ENCODE results near the gene SH3RF2.

SH3RF2 gene

DNA sequence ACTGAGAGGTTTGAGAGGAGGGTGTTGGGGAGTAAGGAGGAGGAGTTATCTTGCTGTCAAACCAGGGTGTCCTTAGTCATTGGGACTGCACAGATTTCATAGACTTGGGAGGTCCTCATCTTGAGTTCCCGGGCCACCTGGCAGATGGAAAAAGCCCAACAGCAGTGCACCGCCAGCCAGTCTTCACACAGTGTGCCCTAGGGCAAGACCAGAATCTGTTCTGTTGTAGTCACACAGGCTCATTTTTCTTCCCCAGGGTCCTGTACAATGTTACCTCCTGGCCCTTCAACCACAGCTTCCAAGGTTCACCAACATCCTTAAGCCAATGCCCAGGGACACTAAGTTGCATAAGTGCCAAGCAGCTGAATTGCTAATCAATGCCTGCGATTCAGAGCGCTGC, 148.0 kb downstream of the SH3RF2 start:
- H3K36me3 ChIP-seq (ENCODE audit: insufficient read depth, low read length), result no peaks in the 10 kb centered on the region
- H3K9ac ChIP-seq (ENCODE audit: low read length), result no peak overlapping the region
- no peaks in the 10 kb centered on the region for H4K20me1 ChIP-seq (ENCODE audit: insufficient read depth, low read length)
- no peaks in the 10 kb centered on the region for H3K9me2 ChIP-seq (ENCODE audit: low read depth, low read length)
- no peak overlapping the region for H3K4me2 ChIP-seq (ENCODE audit: low read length)
- H3K4me3 ChIP-seq (ENCODE audit: low read depth, low read length, poor library complexity, severe bottlenecking), result no peak overlapping the region
- TF ChIP-seq, protein P1, sequence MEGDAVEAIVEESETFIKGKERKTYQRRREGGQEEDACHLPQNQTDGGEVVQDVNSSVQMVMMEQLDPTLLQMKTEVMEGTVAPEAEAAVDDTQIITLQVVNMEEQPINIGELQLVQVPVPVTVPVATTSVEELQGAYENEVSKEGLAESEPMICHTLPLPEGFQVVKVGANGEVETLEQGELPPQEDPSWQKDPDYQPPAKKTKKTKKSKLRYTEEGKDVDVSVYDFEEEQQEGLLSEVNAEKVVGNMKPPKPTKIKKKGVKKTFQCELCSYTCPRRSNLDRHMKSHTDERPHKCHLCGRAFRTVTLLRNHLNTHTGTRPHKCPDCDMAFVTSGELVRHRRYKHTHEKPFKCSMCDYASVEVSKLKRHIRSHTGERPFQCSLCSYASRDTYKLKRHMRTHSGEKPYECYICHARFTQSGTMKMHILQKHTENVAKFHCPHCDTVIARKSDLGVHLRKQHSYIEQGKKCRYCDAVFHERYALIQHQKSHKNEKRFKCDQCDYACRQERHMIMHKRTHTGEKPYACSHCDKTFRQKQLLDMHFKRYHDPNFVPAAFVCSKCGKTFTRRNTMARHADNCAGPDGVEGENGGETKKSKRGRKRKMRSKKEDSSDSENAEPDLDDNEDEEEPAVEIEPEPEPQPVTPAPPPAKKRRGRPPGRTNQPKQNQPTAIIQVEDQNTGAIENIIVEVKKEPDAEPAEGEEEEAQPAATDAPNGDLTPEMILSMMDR (IDR thresholded peaks at IDR 0.05; ENCODE audit: low read length), result no peak
- TF ChIP-seq EZH2 (IDR thresholded peaks at IDR 0.05; ENCODE audit: borderline replicate concordance, low read length), result no peak
- H2AFZ ChIP-seq (ENCODE audit: low read length), result no peak overlapping the region
- no peaks in the 10 kb centered on the region for H3F3A ChIP-seq (ENCODE audit: insufficient read depth, low read length)
- no peaks in the 10 kb centered on the region for H3K9me3 ChIP-seq (ENCODE audit: low read length)
- no peaks in the 10 kb centered on the region for H3K79me2 ChIP-seq (ENCODE audit: insufficient read depth, low read length)
- H3K27ac ChIP-seq (ENCODE audit: low read depth, low read length, poor library complexity, severe bottlenecking), result no peak overlapping the region
- H3K27me3 ChIP-seq (ENCODE audit: insufficient read depth, low read length), result no peaks in the 10 kb centered on the region; the same call in 1 of the 2 replicates
- no peaks in the 10 kb centered on the region for H3K4me1 ChIP-seq (ENCODE audit: insufficient read depth, low read length, severe bottlenecking)

DNA sequence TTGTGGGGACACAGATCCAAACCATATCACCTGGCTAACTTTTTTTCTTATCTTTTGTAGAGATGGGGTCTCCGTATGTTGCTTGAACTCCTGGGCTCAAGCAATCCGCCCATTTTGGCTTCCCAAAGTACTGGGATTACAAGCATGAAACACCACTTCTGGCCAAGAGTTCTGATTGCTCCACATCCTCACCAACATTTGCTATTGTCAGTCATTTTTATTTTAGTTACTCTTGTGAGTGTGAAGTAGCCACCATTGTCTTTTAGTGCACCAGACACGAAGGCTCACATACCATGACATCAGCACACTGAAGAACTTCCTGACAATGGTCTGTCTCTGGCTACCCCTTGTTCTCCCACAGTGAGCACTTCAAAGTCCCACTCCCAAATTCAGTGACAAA, 151.7 kb downstream of the SH3RF2 start:
- Histone ChIP-seq H3K27ac (ENCODE audit: low read depth, low read length, poor library complexity, severe bottlenecking) (no peak overlapping the region), H3K9me3 (ENCODE audit: low read length) (no peaks in the 10 kb centered on the region), H3K79me2 (ENCODE audit: insufficient read depth, low read length) (no peaks in the 10 kb centered on the region), H3K4me3 (ENCODE audit: low read depth, low read length, poor library complexity, severe bottlenecking) (no peak overlapping the region), H2AFZ (ENCODE audit: low read length) (no peak overlapping the region), H3K36me3 (ENCODE audit: insufficient read depth, low read length) (no peaks in the 10 kb centered on the region), H3K4me1 (ENCODE audit: insufficient read depth, low read length, severe bottlenecking) (no peaks in the 10 kb centered on the region), H3F3A (ENCODE audit: insufficient read depth, low read length) (no peaks in the 10 kb centered on the region), H3K27me3 (ENCODE audit: insufficient read depth, low read length) (no peaks in the 10 kb centered on the region; the same call in 1 of the 2 replicates), H3K4me2 (ENCODE audit: low read length) (no peak overlapping the region), H4K20me1 (ENCODE audit: insufficient read depth, low read length) (no peaks in the 10 kb centered on the region), H3K9me2 (ENCODE audit: low read depth, low read length) (no peaks in the 10 kb centered on the region), H3K9ac (ENCODE audit: low read length) (no peak overlapping the region)
- no peak for TF ChIP-seq EZH2 (IDR thresholded peaks at IDR 0.05; ENCODE audit: borderline replicate concordance, low read length)

DNA sequence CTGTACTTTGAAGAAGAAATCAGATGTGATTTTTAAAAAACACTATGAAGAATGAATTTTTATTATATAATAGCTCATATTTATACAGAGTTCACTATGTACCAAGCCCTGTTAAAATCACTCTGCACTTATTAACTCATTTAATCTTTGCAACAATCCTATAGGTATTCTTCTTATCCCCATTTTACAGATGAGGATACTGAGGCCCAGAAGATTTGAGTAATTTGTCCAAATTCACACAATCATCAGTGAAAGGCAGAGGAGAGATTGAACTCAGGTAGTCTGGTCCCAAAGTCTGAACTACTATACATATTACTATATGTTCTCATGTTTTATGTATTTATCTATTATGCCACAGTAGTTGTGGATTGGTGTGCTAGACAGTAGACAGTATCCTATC, 152.9 kb downstream of the SH3RF2 start:
- H4K20me1 ChIP-seq (ENCODE audit: insufficient read depth, low read length), result no peaks in the 10 kb centered on the region
- H3K79me2 ChIP-seq (ENCODE audit: insufficient read depth, low read length), result no peaks in the 10 kb centered on the region
- TF ChIP-seq, protein P1 (IDR thresholded peaks at IDR 0.05; ENCODE audit: low read length), result no peak
- TF ChIP-seq EZH2 (IDR thresholded peaks at IDR 0.05; ENCODE audit: borderline replicate concordance, low read length), result no peak
- H3K4me2 ChIP-seq (ENCODE audit: low read length), result no peak overlapping the region
- no peak overlapping the region for H3K9ac ChIP-seq (ENCODE audit: low read length)
- no peaks in the 10 kb centered on the region for H3K4me1 ChIP-seq (ENCODE audit: insufficient read depth, low read length, severe bottlenecking)
- no peak overlapping the region for H3K27ac ChIP-seq (ENCODE audit: low read depth, low read length, poor library complexity, severe bottlenecking)
- H3K36me3 ChIP-seq (ENCODE audit: insufficient read depth, low read length), result no peaks in the 10 kb centered on the region
- no peaks in the 10 kb centered on the region for H3K27me3 ChIP-seq (ENCODE audit: insufficient read depth, low read length)
- H3K9me2 ChIP-seq (ENCODE audit: low read depth, low read length), result no peaks in the 10 kb centered on the region
- H3K9me3 ChIP-seq (ENCODE audit: low read length), result no peaks in the 10 kb centered on the region
- no peaks in the 10 kb centered on the region for H3F3A ChIP-seq (ENCODE audit: insufficient read depth, low read length)
- H2AFZ ChIP-seq (ENCODE audit: low read length), result no peak overlapping the region
- H3K4me3 ChIP-seq (ENCODE audit: low read depth, low read length, poor library complexity, severe bottlenecking), result no peak overlapping the region

DNA sequence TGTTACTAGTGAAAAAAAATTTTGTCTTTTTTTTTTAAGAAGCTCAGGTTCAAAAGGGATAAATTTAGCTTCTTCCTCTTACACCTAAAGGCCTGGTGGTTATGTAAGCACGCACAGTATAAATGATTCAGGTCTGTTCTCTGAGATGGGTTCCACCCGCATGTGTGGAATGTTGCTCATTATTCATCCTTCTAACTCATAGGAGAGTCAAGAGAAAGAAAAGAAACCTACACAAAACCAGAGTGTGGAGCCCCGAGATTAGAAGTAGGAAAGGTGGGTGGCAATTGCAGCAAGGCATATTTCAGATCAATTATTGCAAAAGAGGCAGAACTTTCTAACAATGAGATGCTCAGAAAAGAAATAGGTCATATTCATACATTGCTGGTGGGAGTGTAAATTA, 155.5 kb downstream of the SH3RF2 start:
- no peaks in the 10 kb centered on the region for H3K4me1 ChIP-seq (ENCODE audit: insufficient read depth, low read length, severe bottlenecking)
- no peaks in the 10 kb centered on the region for H3K9me2 ChIP-seq (ENCODE audit: low read depth, low read length)
- H4K20me1 ChIP-seq (ENCODE audit: insufficient read depth, low read length), result no peaks in the 10 kb centered on the region
- no peak overlapping the region for H3K27ac ChIP-seq (ENCODE audit: low read depth, low read length, poor library complexity, severe bottlenecking)
- no peak overlapping the region for H3K9ac ChIP-seq (ENCODE audit: low read length)
- H3K79me2 ChIP-seq (ENCODE audit: insufficient read depth, low read length), result no peaks in the 10 kb centered on the region
- no peaks in the 10 kb centered on the region for H3K27me3 ChIP-seq (ENCODE audit: insufficient read depth, low read length)
- H3K9me3 ChIP-seq (ENCODE audit: low read length), result no peaks in the 10 kb centered on the region
- H3K4me3 ChIP-seq (ENCODE audit: low read depth, low read length, poor library complexity, severe bottlenecking), result no peak overlapping the region
- no peaks in the 10 kb centered on the region for H3F3A ChIP-seq (ENCODE audit: insufficient read depth, low read length)
- TF ChIP-seq EZH2 (IDR thresholded peaks at IDR 0.05; ENCODE audit: borderline replicate concordance, low read length), result no peak
- TF ChIP-seq, protein P1 (IDR thresholded peaks at IDR 0.05; ENCODE audit: low read length), result no peak
- no peaks in the 10 kb centered on the region for H3K36me3 ChIP-seq (ENCODE audit: insufficient read depth, low read length)
- H3K4me2 ChIP-seq (ENCODE audit: low read length), result no peak overlapping the region
- no peak overlapping the region for H2AFZ ChIP-seq (ENCODE audit: low read length)

Data from OCI-LY1 (cell line).